ENCODE results near the gene EEIG2.

DNA sequence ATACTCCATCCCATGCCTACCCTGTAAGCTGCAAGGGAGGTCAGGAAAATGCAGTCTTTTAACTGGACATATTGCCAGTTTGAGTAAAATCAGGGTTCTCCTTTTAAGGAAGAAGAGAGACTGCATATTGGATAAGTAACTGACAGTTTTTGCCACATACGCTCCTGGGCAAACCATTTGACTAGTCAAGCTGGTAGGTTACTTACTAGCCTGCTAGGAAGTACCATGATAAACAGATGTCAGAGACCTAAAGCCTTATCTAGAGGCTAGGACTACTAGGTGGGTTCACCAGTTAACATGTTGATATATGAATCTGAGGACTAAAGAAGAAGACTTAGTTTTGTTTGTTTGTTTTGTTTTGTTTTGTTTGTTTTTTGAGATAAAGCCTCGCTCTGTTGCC is 33.5 kb downstream of the EEIG2 start:
- TF ChIP-seq, protein P1, sequence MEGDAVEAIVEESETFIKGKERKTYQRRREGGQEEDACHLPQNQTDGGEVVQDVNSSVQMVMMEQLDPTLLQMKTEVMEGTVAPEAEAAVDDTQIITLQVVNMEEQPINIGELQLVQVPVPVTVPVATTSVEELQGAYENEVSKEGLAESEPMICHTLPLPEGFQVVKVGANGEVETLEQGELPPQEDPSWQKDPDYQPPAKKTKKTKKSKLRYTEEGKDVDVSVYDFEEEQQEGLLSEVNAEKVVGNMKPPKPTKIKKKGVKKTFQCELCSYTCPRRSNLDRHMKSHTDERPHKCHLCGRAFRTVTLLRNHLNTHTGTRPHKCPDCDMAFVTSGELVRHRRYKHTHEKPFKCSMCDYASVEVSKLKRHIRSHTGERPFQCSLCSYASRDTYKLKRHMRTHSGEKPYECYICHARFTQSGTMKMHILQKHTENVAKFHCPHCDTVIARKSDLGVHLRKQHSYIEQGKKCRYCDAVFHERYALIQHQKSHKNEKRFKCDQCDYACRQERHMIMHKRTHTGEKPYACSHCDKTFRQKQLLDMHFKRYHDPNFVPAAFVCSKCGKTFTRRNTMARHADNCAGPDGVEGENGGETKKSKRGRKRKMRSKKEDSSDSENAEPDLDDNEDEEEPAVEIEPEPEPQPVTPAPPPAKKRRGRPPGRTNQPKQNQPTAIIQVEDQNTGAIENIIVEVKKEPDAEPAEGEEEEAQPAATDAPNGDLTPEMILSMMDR (IDR thresholded peaks at IDR 0.05; ENCODE audit: low read length): no peak
- TF ChIP-seq EZH2 (IDR thresholded peaks at IDR 0.05; ENCODE audit: borderline replicate concordance, low read length): no peak

Measured in OCI-LY1 (cell line).